ENCODE measurements around the gene CRYAB.

CRYAB gene

GRCh38 chr11:111911563-111912401, at the start of gene CRYAB:
TSS of gene CRYAB (minus strand) at chr11:111911770. CDS start at chr11:111911724, 46 bp downstream.
- peak; percentile 92 for DNase-seq (ENCODE audit: low spot score)

- DNase-seq (ENCODE audit: low spot score) = no peak
Measured at GRCh38 chr11:111960916-111961315, 49.3 kb upstream of the CRYAB start.

GRCh38 chr11:111957663-111958444, 46.3 kb upstream of the CRYAB start:
- DNase-seq (ENCODE audit: low spot score) = no peak

- no peak for DNase-seq (ENCODE audit: low spot score)
Measured at GRCh38 chr11:111954154-111954553, 42.6 kb upstream of the CRYAB start.

- no peak for DNase-seq (ENCODE audit: low spot score)
Measured at GRCh38 chr11:111951565-111951964, 40.0 kb upstream of the CRYAB start.

GRCh38 chr11:111949519-111950426, 38.2 kb upstream of the CRYAB start:
- DNase-seq (ENCODE audit: low spot score) = no peak

GRCh38 chr11:111947143-111947542, 35.6 kb upstream of the CRYAB start:
- DNase-seq (ENCODE audit: low spot score) = no peak

GRCh38 chr11:111946499-111946898, 34.9 kb upstream of the CRYAB start:
- DNase-seq (ENCODE audit: low spot score) = no peak

- DNase-seq (ENCODE audit: low spot score) = no peak
Measured at GRCh38 chr11:111945198-111945597, 33.6 kb upstream of the CRYAB start.

GRCh38 chr11:111944651-111945051, 33.1 kb upstream of the CRYAB start:
- peak; percentile 62 for DNase-seq (ENCODE audit: low spot score)

GRCh38 chr11:111944139-111944538, 32.6 kb upstream of the CRYAB start:
- peak; percentile 66 for DNase-seq (ENCODE audit: low spot score)

GRCh38 chr11:111942829-111943228, 31.3 kb upstream of the CRYAB start:
- DNase-seq (ENCODE audit: low spot score) = peak; percentile 51

- no peak for DNase-seq (ENCODE audit: low spot score)
Measured at GRCh38 chr11:111941963-111942362, 30.4 kb upstream of the CRYAB start.

- DNase-seq (ENCODE audit: low spot score) = peak; percentile 44
Measured at GRCh38 chr11:111939836-111940604, 28.4 kb upstream of the CRYAB start.

GRCh38 chr11:111938687-111939160, 27.2 kb upstream of the CRYAB start:
- peak; percentile 29 for DNase-seq (ENCODE audit: low spot score)

GRCh38 chr11:111937844-111938243, 26.3 kb upstream of the CRYAB start:
- DNase-seq (ENCODE audit: low spot score) = no peak

- DNase-seq (ENCODE audit: low spot score) = no peak
Measured at GRCh38 chr11:111937461-111937769, 25.8 kb upstream of the CRYAB start.

GRCh38 chr11:111936040-111936540, 24.5 kb upstream of the CRYAB start:
- no peak for DNase-seq (ENCODE audit: low spot score)

- DNase-seq (ENCODE audit: low spot score) = no peak
Measured at GRCh38 chr11:111935317-111936039, 23.9 kb upstream of the CRYAB start.

- DNase-seq (ENCODE audit: low spot score) = no peak
Measured at GRCh38 chr11:111934306-111934705, 22.7 kb upstream of the CRYAB start.
